ENCODE data around the gene CALHM3. TPM values are rescaled to one million over a fixed set of nuclear protein-coding genes. Genes with fewer than 3 reads are reported as not detected.

CALHM3 gene
- total RNA-seq, 1 experiment from 2014 or later, result 2.3 TPM

- BruUV-seq (replicated peaks), result no TSS peak
- CTCF ChIA-PET, result interaction anchor here (0.6 kb wide), 1 partner anchor 63 kb away, joined by 9 read pairs; no protein-coding TSS in a partner anchor
- no peak overlapping the region for H3K4me2 ChIP-seq (ENCODE audit: low read length)
Measured at GRCh38 chr10:103481974-103482531, 3.0 kb upstream of the CALHM3 start.

DNA sequence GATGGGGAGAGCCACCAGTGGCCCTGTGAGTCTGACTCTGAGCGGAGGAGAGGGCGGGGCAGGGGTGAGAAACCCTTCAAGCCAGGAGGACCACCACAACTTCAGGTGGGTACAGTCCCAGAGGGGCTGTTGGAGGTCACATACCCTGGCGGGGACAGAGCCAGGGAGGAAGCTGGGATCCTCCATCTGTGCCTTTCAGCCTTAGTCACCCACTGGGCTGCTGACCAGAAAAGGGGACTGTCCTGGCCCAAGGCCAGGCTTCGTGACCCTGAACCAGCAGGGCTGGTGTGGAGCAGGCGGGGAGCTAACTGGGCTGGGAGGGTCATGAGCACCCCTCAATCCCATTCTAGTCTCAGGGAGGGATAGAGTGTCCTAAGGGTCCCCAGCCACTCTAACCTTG is 1.5 kb upstream of the CALHM3 start:
- no peak overlapping the region for H2AFZ ChIP-seq (ENCODE audit: low read length)
- intact Hi-C loops (cut with micrococcal nuclease), result loop anchor here (5.0 kb wide), 1 partner anchor 48 kb away; no protein-coding TSS in a partner anchor
- no peaks in the 10 kb centered on the region for H3F3A ChIP-seq (ENCODE audit: low read length, unreplicated experiment)
- no peaks in the 10 kb centered on the region for H3K79me2 ChIP-seq (ENCODE audit: low read length)
- H3K9ac ChIP-seq (ENCODE audit: low read length), result no peak overlapping the region
- no peak overlapping the region for H3K4me2 ChIP-seq (ENCODE audit: low read length)
- ATAC-seq (peak; percentile 10), DNase-seq (peak; percentile 49)
- no peak overlapping the region for H3K4me3 ChIP-seq (ENCODE audit: low read length)
- no peak overlapping the region for H3K27ac ChIP-seq (ENCODE audit: low read length)
- H3K9me2 ChIP-seq (replicated peaks; ENCODE audit: low read length), result no peaks in the 10 kb centered on the region
- peaks cover 23% of the 10 kb centered on the region for H3K4me1 ChIP-seq (ENCODE audit: insufficient read depth, low read length)
- no peaks in the 10 kb centered on the region for H4K20me1 ChIP-seq (ENCODE audit: low read length)
- H3K9me3 ChIP-seq (ENCODE audit: low read length), result no peaks in the 10 kb centered on the region
- BruUV-seq (replicated peaks), result no TSS peak
- no peaks in the 10 kb centered on the region for H3K27me3 ChIP-seq (ENCODE audit: low read length)
- CTCF ChIA-PET, result interaction anchor here (0.9 kb wide), 1 partner anchor 206 kb away, joined by 4 read pairs; no protein-coding TSS in a partner anchor
- H3K36me3 ChIP-seq (ENCODE audit: low read depth, low read length), result no peaks in the 10 kb centered on the region; the same call in 1 of the 2 replicates
- TF ChIP-seq CTCF (conservative IDR thresholded peaks at IDR 0.05; ENCODE audit: low read depth, low read length) (no peak), EZH2 (IDR thresholded peaks at IDR 0.05; ENCODE audit: low read length, unreplicated experiment) (no peak), EZH2phosphoT487 (IDR thresholded peaks at IDR 0.05; ENCODE audit: borderline replicate concordance, low read length) (no peak)
- POLR2A ChIA-PET (ENCODE audit: unreplicated experiment), result no interaction called here

More at GRCh38 chr10:103481974-103482531, 3.0 kb upstream of the CALHM3 start:
- TF ChIP-seq EZH2 (IDR thresholded peaks at IDR 0.05; ENCODE audit: low read length, unreplicated experiment) (no peak), EZH2phosphoT487 (IDR thresholded peaks at IDR 0.05; ENCODE audit: borderline replicate concordance, low read length) (no peak), CTCF (conservative IDR thresholded peaks at IDR 0.05; ENCODE audit: low read depth, low read length) (peak; percentile 72)
- DNase-seq, result peak; percentile 69
- Histone ChIP-seq H3F3A (ENCODE audit: low read length, unreplicated experiment) (no peaks in the 10 kb centered on the region), H3K9ac (ENCODE audit: low read length) (no peak overlapping the region), H3K36me3 (ENCODE audit: low read depth, low read length) (no peaks in the 10 kb centered on the region), H2AFZ (ENCODE audit: low read length) (no peak overlapping the region), H3K4me3 (ENCODE audit: low read length) (no peak overlapping the region), H3K27me3 (ENCODE audit: low read length) (no peaks in the 10 kb centered on the region), H3K4me1 (ENCODE audit: insufficient read depth, low read length) (peaks cover 23% of the 10 kb centered on the region), H3K9me3 (ENCODE audit: low read length) (no peaks in the 10 kb centered on the region), H4K20me1 (ENCODE audit: low read length) (no peaks in the 10 kb centered on the region), H3K79me2 (ENCODE audit: low read length) (no peaks in the 10 kb centered on the region), H3K9me2 (replicated peaks; ENCODE audit: low read length) (no peaks in the 10 kb centered on the region), H3K27ac (ENCODE audit: low read length) (no peak overlapping the region)
- POLR2A ChIA-PET (ENCODE audit: unreplicated experiment), result no interaction called here
- intact Hi-C loops (cut with micrococcal nuclease), result loop anchor here (2.0 to 5.0 kb wide), 2 partner anchors 29 to 50 kb away; partner anchors contain the start of gene CALHM2
- peak; percentile 37 for ATAC-seq

DNA sequence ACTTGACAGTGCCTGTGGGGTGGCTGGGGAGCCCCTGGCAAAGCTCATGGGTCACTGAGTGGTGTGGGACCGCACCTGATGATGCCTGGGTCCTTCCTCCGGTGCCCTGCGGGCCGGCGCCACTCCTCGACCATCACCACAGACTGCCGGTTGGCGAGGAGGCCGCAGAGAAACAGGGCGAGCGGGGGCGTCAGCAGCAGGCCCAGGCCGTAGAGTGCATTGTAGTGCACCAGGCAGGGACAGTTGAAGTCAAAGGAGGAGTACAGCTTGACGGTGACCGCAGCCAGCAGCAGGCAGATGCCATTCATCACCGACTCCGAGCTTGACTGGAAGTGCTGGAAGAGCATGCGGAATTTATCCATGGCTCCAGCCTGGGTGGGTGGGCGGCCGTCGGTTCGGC is 369 bp downstream of the CALHM3 start:
- Histone ChIP-seq H3K4me3 (ENCODE audit: low read length) (no peak overlapping the region), H2AFZ (ENCODE audit: low read length) (no peak overlapping the region; the same call in 1 of the 2 replicates), H3K4me1 (ENCODE audit: insufficient read depth, low read length) (peaks cover 23% of the 10 kb centered on the region), H3K36me3 (ENCODE audit: low read depth, low read length) (no peaks in the 10 kb centered on the region; the same call in 1 of the 2 replicates), H3K27me3 (ENCODE audit: low read length) (no peaks in the 10 kb centered on the region), H3K4me2 (ENCODE audit: low read length) (peak overlapping the region; percentile 41; the same call in 1 of the 2 replicates), H3K9me3 (ENCODE audit: low read length) (no peaks in the 10 kb centered on the region), H3K9me2 (replicated peaks; ENCODE audit: low read length) (no peaks in the 10 kb centered on the region), H4K20me1 (ENCODE audit: low read length) (no peaks in the 10 kb centered on the region), H3K27ac (ENCODE audit: low read length) (peak overlapping the region; percentile 45), H3K79me2 (ENCODE audit: low read length) (no peaks in the 10 kb centered on the region), H3F3A (ENCODE audit: low read length, unreplicated experiment) (no peaks in the 10 kb centered on the region), H3K9ac (ENCODE audit: low read length) (no peak overlapping the region; the same call in 1 of the 2 replicates)
- BruUV-seq (replicated peaks), result no TSS peak
- no peak for TF ChIP-seq CTCF (conservative IDR thresholded peaks at IDR 0.05; ENCODE audit: low read depth, low read length)
- no peak for TF ChIP-seq EZH2 (IDR thresholded peaks at IDR 0.05; ENCODE audit: low read length, unreplicated experiment)
- no peak for TF ChIP-seq EZH2phosphoT487 (IDR thresholded peaks at IDR 0.05; ENCODE audit: borderline replicate concordance, low read length)
- ATAC-seq, result no peak
- ChIA-PET POLR2A (ENCODE audit: unreplicated experiment) (no interaction called here), CTCF (no interaction called here)
- no peak for DNase-seq
- intact Hi-C loops (cut with micrococcal nuclease), result no loop called here

Data from PC-3 (cell line).